CD4-positive, alpha-beta T cell (primary cell): ENCODE data around the gene GPC5. TPM values are rescaled to one million over a fixed set of nuclear protein-coding genes. Genes with fewer than 3 reads are reported as not detected.

Source experiments
- ATAC-seq: fragments of 200-7000 bp; cut with Tn5 transposase; one replicate; pipeline ENCODE4 v1.10.0; 2022; ENCODE audit warnings: mild to moderate bottlenecking; ENCODE audit not compliant: poor library complexity
- CTCF ChIA-PET: fragments of 350-600 bp; sonication (Branson Sonifier 250); formaldehyde crosslinking; loops from one replicate; lab custom pipeline; 2021; ENCODE audit warnings: antibody characterized with exemption, inconsistent platforms; lab: Charles Lee
- POLR2A ChIA-PET: fragments of 350-600 bp; sonication (Branson Sonifier 250); formaldehyde crosslinking; loops from one replicate; lab custom pipeline; 2021; ENCODE audit warnings: antibody characterized with exemption, inconsistent platforms; lab: Charles Lee
- DNase-seq, 14 experiments: peaks; one replicate each; pipeline ENCODE4 v3.0.0-alpha.2; 2013 to 2020; ENCODE audit warnings: mixed read lengths in 2 of 14
- H3K27ac ChIP-seq, 2 donors: one replicate each; pipeline versions ENCODE4 v1.5.1 to v1.7.0; 2013; ENCODE audit warnings: low read length in 2 of 2, low read depth in 1 of 2, mild to moderate bottlenecking in 1 of 2
- H3K27me3 ChIP-seq, 2 experiments: 1 replicate in 1 of 2; 2 replicates in 1 of 2; pipeline versions ENCODE4 v1.6.1 to v1.7.0; 2013; ENCODE audit warnings: low read length in 2 of 2, control low read depth in 1 of 2, mild to moderate bottlenecking in 1 of 2, moderate library complexity in 1 of 2; ENCODE audit not compliant: insufficient read depth in 2 of 2, control insufficient read depth in 1 of 2
- H3K36me3 ChIP-seq: one replicate; pipeline ENCODE4 v1.6.1; 2013; ENCODE audit warnings: low read length, control low read depth; ENCODE audit not compliant: insufficient read depth
- H3K4me1 ChIP-seq: one replicate; pipeline ENCODE4 v1.6.1; 2013; ENCODE audit warnings: low read length, control low read depth; ENCODE audit not compliant: insufficient read depth
- H3K4me3 ChIP-seq: one replicate; pipeline ENCODE4 v1.5.1; 2013; ENCODE audit warnings: mild to moderate bottlenecking, low read length, moderate library complexity
- H3K9me3 ChIP-seq, 2 experiments: 1 replicate in 1 of 2; 2 replicates in 1 of 2; pipeline versions ENCODE4 v1.6.1 to v1.7.0; 2013; ENCODE audit warnings: low read length in 2 of 2, mild to moderate bottlenecking in 2 of 2, control low read depth in 1 of 2, moderate library complexity in 1 of 2; ENCODE audit not compliant: control insufficient read depth in 1 of 2, insufficient read depth in 1 of 2
- H3K27ac Mint-ChIP-seq: one replicate; pipeline ENCODE4 v1.8.0; 2020; ENCODE audit warnings: mixed read lengths
- H3K27me3 Mint-ChIP-seq: one replicate; pipeline ENCODE4 v1.8.0; 2021; ENCODE audit warnings: mixed read lengths
- H3K36me3 Mint-ChIP-seq: one replicate; pipeline ENCODE4 v1.8.0; 2021; ENCODE audit warnings: low read depth, mixed read lengths
- H3K4me1 Mint-ChIP-seq: one replicate; pipeline ENCODE4 v1.8.0; 2021; ENCODE audit warnings: low read depth, mixed read lengths
- H3K4me3 Mint-ChIP-seq: one replicate; pipeline ENCODE4 v1.8.0; 2020; ENCODE audit warnings: mild to moderate bottlenecking, mixed read lengths
- H3K9me3 Mint-ChIP-seq: one replicate; pipeline ENCODE4 v1.8.0; 2020; ENCODE audit warnings: mixed read lengths
- intact Hi-C, 2 experiments: fragments of 100-400 bp; cut with DNase I in 1 of 2; cut with micrococcal nuclease in 1 of 2; formaldehyde crosslinking; loops; one replicate each; pipeline versions ENCODE4 v1.15.1 to v1.9.0; 2023 to 2025; cut with DNase I, micrococcal nuclease
- total RNA-seq, 174 experiments: library from RNA in 2 of 174; stranded (reverse) in 2 of 174; gene quantifications; one replicate each; pipeline ENCODE4 v1.2.3 and lab custom pipeline; 2021 to 2026
- TF ChIP-seq, protein P1 (sequence below): fragments of 200-600 bp; IDR thresholded peaks from one replicate; pipeline ENCODE4 v1.8.0; 2022; ENCODE audit warnings: antibody characterized with exemption, mild to moderate bottlenecking

The GPC5 gene
- total RNA-seq, 2 experiments from 2014 or later, result not detected

GRCh38 chr13:91802957-91803356 lies 404.5 kb downstream of the GPC5 start:
- ChIA-PET POLR2A (no interaction called here), CTCF (no interaction called here)
- no peak overlapping the region for H3K4me3 ChIP-seq
- H3K27me3 Mint-ChIP-seq, result no peaks in the 10 kb centered on the region
- no peaks in the 10 kb centered on the region for H3K36me3 Mint-ChIP-seq
- H3K36me3 ChIP-seq, result no peaks in the 10 kb centered on the region
- H3K9me3 ChIP-seq, result no peaks in the 10 kb centered on the region
- H3K4me3 Mint-ChIP-seq, result no peak overlapping the region
- H3K27ac Mint-ChIP-seq, result no peak overlapping the region
- H3K27me3 ChIP-seq, result no peaks in the 10 kb centered on the region
- no peaks in the 10 kb centered on the region for H3K4me1 ChIP-seq
- TF ChIP-seq, protein P1, sequence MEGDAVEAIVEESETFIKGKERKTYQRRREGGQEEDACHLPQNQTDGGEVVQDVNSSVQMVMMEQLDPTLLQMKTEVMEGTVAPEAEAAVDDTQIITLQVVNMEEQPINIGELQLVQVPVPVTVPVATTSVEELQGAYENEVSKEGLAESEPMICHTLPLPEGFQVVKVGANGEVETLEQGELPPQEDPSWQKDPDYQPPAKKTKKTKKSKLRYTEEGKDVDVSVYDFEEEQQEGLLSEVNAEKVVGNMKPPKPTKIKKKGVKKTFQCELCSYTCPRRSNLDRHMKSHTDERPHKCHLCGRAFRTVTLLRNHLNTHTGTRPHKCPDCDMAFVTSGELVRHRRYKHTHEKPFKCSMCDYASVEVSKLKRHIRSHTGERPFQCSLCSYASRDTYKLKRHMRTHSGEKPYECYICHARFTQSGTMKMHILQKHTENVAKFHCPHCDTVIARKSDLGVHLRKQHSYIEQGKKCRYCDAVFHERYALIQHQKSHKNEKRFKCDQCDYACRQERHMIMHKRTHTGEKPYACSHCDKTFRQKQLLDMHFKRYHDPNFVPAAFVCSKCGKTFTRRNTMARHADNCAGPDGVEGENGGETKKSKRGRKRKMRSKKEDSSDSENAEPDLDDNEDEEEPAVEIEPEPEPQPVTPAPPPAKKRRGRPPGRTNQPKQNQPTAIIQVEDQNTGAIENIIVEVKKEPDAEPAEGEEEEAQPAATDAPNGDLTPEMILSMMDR, result no peak
- no peak for ATAC-seq
- DNase-seq, result no peak
- H3K27ac ChIP-seq, result no peak overlapping the region
- intact Hi-C loops, result no loop called here
- H3K9me3 Mint-ChIP-seq, result no peaks in the 10 kb centered on the region
- no peaks in the 10 kb centered on the region for H3K4me1 Mint-ChIP-seq

GRCh38 chr13:91804724-91805123 lies 406.3 kb downstream of the GPC5 start:
- ATAC-seq, result no peak

GRCh38 chr13:91805605-91806004 lies 407.2 kb downstream of the GPC5 start:
- no peak overlapping the region for H3K4me3 Mint-ChIP-seq
- ChIA-PET CTCF (no interaction called here), POLR2A (no interaction called here)
- Histone ChIP-seq H3K27ac (no peak overlapping the region), H3K27me3 (no peaks in the 10 kb centered on the region), H3K4me3 (no peak overlapping the region), H3K9me3 (no peaks in the 10 kb centered on the region), H3K36me3 (no peaks in the 10 kb centered on the region), H3K4me1 (no peaks in the 10 kb centered on the region)
- intact Hi-C loops, result no loop called here
- TF ChIP-seq, protein P1, result no peak
- ATAC-seq (no peak), DNase-seq (no peak)
- no peaks in the 10 kb centered on the region for H3K36me3 Mint-ChIP-seq
- no peaks in the 10 kb centered on the region for H3K27me3 Mint-ChIP-seq
- H3K9me3 Mint-ChIP-seq, result no peaks in the 10 kb centered on the region
- H3K27ac Mint-ChIP-seq, result no peak overlapping the region
- no peaks in the 10 kb centered on the region for H3K4me1 Mint-ChIP-seq

More at GRCh38 chr13:91804724-91805123, 406.3 kb downstream of the GPC5 start:
- intact Hi-C loops, result no loop called here
- no peaks in the 10 kb centered on the region for H3K36me3 Mint-ChIP-seq
- Histone ChIP-seq H3K9me3 (no peaks in the 10 kb centered on the region), H3K27ac (no peak overlapping the region), H3K27me3 (no peaks in the 10 kb centered on the region), H3K4me3 (no peak overlapping the region), H3K4me1 (no peaks in the 10 kb centered on the region), H3K36me3 (no peaks in the 10 kb centered on the region)
- ChIA-PET POLR2A (no interaction called here), CTCF (interaction anchor here (1.1 kb wide), 1 partner anchor 9 kb away, joined by 4 read pairs; no protein-coding TSS in a partner anchor)
- no peaks in the 10 kb centered on the region for H3K4me1 Mint-ChIP-seq
- no peaks in the 10 kb centered on the region for H3K9me3 Mint-ChIP-seq
- H3K27me3 Mint-ChIP-seq, result no peaks in the 10 kb centered on the region
- no peak for DNase-seq
- TF ChIP-seq, protein P1, result no peak
- H3K27ac Mint-ChIP-seq, result no peak overlapping the region
- H3K4me3 Mint-ChIP-seq, result no peak overlapping the region
